GM15510 (cell line): ENCODE data around the gene DIP2A.

Source experiments
- POLR2A ChIP-seq: IDR thresholded peaks from 3 replicates; pipeline ENCODE4 v1.6.1; 2011; ENCODE audit warnings: borderline replicate concordance; ENCODE audit not compliant: insufficient read length; ENCODE audit errors: extremely low read depth

The DIP2A gene

DNA sequence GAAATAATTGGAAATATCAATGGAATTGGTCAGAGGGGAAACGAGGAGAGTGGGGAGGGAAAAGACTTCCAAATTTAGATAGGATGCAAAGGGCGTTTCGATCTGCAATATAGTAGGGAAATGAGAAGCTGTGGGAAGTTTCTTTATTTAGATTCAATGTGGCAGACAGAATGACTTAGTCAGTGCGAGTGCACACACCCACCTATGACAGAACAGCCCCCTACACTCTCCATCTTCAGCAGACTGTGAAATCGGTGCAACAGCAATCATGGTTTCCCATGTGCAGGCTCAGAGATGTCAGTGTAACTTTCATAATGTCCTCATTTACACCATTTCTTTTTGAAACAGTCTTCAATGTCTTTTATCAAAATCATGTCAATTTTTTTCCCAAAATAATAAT is 46.0 kb downstream of the DIP2A start:
- no peak for TF ChIP-seq POLR2A

DNA sequence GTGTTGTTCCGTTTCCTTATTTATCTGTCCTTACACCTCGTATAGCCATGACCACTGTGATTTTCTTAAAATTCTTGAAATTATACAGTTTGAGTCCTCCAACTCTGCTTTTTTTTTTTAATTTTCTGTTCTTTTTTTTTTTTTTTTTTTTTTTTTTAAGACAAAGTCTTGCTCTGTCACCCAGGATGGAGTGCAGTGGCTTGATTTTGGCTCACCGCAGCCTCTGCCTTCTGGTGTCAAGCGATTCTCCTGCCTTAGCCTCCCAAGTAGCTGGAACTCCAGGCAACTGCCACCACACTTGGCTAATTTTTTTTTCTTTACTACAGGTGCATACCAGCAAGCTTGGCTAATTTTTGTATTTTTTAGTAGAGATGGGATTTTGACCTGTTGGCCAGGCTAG is 48.9 kb downstream of the DIP2A start:
- no peak for TF ChIP-seq POLR2A

DNA sequence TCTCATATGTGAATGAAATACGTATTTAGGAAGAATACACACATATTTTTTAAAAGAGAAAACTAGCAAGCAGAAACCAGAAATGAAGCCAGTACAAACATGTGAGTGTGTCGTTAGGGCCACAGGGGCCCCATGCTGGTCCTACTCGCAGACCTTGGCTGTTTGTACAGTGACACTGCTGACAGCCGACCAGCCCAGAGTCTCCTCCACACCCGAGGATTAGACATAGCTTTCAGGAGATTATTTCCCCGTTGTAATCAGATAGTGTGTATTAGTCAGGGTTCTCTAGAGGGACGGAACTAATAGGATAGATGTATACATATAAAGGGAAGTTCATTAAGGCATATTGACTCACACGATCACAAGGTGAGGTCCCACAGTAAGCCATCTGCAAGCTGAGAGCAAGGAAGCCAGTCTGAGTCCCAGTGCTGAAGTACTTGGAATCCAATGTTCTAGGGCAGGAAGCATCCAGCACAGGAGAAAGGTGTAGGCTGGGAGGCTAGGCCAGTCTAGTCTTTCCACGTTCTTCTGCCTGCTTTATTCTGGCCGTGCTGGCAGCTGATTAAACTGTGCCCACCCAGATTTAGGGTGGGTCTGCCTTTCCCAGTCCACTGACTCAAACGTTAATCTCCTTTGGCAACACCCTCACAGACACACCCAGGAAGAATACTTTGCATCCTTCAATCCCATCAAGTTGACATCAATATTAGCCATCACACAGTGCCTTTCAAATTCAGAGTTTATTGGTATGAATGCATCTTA is 51.2 kb downstream of the DIP2A start:
- TF ChIP-seq POLR2A = no peak

DNA sequence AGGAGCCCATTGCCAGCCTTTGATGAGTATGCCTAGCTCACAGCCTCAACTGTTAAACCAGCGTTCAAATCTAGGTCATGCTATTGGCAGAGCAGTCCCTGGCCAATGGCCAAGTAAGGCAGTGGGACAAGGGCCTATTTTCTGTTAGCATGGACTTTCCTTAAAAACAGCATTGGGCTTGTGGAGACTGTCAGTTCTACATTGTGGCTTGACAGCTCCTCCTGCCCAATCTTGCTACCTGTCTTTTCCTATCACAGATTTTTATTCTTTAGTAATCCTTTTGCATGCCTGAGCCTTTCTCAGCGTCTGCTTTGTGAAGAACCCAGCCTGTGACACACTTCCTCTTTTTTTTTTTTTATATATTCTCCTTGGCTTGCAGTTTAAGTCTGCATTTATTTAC is 56.4 kb downstream of the DIP2A start:
- no peak for TF ChIP-seq POLR2A

DNA sequence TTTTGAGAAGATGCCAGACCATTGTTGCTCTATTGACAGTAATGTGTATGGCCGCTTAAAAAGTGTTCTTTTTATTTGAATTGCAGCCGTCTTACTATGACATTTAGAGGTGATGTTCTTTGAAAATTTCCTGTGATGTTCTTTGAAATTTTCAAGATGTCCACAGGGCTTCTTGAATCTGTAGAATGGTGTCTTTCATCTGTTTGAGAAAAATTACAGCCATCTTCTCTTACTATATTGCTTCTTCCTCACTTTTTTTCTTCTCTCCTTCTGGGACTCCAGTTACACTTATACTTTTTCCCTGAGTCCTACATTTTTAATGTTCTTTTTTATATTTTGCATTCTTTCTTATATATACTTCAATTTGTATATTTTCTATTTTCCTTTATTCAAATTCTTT is 57.4 kb downstream of the DIP2A start:
- TF ChIP-seq POLR2A = no peak

DNA sequence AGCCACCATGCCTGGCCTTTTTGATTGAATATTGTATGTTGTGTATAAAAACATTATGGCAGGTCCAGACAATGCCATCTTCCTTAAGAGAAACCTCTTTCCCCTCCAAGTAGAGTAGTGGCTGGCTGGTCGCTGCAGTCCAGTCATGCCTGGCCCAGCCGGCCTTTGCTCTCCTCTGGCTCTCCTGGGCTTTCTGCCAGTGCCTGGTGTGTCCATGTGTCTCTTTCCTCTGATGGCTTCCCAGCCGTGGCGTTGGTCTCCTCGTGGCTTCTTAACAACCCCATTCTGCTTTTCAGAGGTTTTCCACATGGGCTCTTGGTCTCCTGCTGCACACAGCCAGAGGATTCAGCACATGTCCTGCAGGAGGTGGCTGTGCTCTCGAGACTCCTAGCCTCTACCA is 58.7 kb downstream of the DIP2A start:
- no peak for TF ChIP-seq POLR2A

DNA sequence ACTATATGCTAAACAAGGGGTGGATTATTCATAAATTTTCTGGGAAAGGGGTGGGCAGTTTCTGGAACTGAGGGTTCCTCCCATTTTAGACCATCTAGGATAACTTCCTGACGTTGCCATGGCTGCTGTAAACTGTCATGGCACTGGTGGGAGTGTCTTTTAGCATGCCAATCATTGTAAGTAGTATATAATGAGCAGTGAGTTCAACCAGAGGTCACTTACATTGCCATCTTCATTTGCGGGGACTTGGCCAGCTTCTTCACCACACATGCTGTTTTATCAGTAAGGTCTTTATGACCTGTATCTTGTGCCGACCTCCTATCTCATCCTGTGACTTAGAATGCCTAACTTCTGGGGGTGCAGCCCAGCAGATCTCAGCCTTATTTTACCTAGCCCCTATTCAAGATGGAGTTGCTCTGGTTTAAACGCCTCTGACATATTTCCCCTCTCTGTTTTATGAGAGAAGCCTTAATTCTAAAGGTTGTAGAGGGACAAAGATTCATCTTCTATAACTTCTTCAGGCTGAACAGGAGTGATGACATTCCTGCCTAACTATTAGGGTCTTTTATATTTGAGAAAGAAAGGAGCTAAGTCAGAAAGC is 60.4 kb downstream of the DIP2A start:
- TF ChIP-seq POLR2A = no peak

DNA sequence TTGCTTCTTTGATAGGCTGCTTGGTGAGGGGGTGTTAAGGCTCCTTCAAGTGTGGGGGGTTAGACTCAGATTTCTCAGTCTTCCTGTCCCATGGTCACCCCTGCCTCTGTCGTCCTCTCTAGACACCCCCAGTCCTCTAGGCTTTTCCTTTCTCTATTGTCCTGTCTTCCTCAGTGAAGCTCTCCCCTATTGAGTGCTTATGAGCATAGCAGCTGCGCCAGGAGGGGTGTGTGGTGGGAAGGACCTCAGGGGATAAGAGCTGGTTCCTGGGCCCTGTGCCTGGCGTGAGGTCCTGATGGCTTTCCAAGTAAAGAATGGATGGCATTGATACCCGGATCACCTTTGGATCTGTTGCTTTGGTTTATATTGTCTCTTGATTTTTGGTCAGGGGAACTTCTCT is 69.1 kb downstream of the DIP2A start:
- TF ChIP-seq POLR2A = no peak

DNA sequence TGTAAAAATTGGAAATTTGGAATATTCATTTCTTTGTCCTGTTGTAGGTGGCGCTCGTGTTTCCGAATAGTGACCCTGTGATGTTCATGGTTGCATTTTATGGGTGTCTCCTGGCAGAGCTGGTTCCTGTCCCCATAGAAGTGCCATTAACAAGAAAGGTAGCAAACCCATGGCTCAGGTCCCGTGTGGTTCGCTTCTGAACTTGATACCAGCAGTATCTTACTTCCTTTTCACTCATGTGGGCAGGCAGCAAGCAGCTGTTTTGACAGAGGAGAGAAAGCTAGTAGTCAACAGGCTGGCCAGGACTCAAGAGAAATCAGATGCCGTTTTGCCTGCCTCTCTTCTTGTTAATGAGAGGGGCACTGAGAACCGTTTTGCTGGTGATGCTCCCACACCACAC is 73.4 kb downstream of the DIP2A start:
- TF ChIP-seq POLR2A = no peak

DNA sequence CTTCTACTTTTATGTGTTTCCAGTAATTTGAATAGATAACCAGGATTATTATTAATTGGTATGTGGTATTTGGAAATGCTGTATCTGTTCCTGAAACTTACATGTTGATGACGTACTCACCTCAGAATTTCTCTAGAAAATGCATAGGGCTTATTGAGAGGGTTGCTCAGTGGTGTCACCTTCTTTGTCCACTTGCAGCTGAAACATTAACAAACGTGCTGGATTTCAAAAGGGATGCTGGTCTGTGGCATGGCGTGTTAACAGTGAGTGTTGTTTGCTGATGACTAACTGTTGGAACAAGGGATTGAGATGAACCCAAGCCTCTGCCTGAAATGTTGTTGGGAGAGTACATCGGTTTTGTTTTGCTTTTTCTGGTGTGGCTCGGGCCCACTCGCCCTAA is 78.3 kb downstream of the DIP2A start:
- TF ChIP-seq POLR2A = no peak

DNA sequence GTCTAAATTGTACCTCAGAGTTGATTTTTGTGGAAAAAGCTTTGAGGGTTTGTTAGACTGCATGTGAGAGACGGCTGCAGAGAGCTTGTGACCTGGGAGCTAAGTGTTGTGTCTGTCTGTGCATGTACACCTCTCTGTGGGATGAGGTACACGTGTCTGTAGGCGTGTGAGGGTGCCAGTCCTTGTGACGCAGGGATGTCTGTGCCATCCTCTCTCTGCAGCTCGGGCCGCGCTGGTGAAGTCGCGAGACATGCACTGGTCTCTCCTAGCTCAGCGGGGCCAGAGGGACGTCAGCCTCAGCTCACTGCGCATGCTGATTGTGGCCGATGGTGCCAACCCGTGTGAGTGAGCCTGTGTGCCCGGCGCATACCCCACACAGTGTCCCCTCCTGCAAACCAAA is 79.6 kb downstream of the DIP2A start:
- no peak for TF ChIP-seq POLR2A

DNA sequence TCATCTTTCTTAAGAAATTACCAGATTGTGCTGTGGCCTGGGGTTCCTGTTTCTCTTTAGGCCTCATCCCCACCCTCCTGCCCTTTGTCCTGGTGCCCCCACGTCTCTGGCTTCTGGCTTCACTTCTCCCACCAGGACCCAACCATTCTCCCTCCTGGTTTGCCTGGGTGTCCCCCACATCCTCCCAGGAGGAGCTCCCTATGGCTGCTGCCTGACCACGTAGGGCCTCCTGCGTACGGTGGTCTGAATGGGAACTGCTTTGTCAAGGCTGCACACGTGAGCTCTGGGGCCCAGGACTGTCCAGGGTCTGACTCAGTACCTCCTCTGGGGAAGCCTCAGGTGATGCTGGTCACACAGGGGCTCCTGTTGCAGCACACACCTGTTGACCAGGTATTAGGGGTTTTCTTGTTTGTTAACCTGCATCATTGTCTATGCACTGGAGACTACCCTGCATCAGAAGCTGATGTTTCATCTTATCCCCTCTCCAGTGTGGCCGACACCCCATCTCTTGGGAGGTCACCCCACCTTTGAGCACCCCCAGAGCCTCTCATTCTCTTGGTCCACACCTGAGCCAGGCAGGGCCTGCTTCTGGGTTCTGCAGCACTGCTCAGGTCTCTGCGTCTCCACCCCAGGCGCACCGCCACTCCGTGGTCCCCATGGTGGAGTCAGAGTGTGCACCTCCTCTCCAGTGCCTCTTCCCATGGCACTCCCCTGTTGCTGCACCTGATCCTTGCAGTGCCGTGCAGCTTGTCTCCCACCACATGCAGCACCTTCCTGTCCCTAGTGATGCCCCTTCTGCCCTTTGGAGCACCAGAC is 80.4 kb downstream of the DIP2A start:
- no peak for TF ChIP-seq POLR2A

DNA sequence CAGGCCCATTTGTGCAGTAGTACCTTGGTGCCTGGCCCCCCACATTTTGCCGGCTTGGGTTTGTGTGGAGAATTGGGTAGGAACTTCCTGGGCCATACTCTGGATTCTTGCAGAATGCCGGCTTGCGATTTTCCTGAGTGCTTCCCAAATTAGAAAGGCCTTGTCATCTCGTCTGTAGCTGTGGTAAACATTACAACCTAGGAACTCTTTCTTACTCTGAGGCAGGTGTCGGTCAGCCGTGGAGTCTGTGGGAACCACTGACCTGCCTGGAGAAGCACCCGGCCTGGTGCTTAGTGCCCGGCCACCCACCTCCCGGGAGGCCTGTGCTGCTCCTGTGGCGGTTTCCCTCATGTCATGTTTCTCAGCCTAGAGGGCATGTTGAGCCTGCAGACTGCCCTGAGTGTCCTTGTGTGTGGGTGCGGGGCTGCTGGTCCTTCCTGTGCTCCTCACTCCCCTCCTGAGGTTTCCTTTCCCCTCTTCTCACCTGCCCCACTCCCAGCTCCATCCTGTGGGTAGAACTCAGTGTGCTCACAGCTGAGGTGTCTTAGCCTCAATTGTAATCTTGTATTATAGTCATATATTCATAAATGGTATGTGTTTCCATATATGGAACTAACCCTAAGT is 81.5 kb downstream of the DIP2A start:
- no peak for TF ChIP-seq POLR2A

DNA sequence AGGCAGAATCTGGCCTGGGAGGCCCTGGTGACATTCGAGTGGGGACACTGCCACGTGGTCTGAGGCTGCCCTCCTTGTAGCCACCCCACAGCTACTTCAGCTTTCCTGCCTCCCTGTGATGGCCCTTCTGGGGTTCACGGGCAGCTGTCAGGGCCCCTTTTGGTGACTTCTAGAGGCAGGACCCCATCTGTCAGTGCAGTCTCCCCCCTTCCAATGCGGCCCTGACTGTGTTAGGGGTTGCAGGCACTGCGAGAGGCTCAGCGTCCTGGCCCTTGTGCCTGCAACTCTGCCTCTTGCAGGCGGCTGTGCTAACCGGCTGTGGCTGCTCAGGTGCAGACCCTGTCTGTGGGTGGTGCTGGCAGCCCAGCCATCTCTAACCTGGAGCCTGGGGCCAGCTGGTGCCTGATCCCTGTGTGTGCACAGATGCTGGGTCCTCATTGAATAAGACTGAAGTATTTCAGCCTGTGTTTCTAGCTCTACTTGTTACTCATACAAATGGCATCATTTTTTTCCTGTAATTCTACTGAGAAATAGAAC is 84.0 kb downstream of the DIP2A start:
- no peak for TF ChIP-seq POLR2A

DNA sequence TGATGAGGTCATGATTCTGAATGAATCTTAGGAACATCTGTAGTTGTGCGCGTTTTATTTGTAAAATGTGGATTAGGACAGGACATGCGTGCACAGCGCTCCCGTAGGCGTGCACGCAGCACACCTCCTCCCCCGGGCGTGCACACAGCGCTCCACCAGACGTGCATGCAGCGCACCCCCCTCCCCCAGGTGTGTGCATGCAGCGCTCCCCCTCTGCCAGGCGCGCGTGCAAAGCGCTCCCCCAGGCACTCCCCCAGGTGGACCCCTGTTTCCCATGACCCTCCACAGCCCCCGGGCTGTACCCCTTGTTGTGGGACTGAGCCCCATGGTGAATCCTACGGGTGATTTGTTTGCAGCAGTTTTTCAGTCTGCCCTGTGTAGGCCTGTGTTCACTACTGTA is 84.6 kb downstream of the DIP2A start:
- TF ChIP-seq POLR2A = no peak
